ENCODE results near the gene HSPB9.

The HSPB9 gene

DNA sequence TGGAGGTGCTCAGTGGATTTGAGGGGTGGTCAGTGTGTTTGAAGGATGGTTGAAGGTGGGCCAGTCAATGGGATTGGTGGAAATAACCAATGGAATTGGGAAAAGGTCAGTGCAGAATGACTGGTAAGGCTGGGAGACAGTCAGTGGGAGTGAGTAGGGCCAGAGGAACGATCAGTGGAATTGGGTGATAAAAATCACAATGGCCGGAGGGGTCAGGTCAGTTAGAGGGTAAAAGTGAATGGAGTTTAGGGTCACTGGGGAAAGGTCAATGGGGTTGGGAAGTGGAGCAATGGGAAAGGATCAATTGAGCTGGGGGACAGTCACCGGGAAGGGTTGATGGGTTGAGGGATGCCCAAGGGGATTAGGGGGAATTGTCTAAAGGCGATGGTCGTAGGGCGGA is 43.1 kb downstream of the HSPB9 start:
- DNase-seq (no peak), ATAC-seq (no peak)
- Mint-ChIP-seq H3K27ac (no peak overlapping the region), H3K27me3 (no peaks in the 10 kb centered on the region), H3K36me3 (ENCODE audit: low read depth) (no peaks in the 10 kb centered on the region), H3K9me3 (no peaks in the 10 kb centered on the region), H3K4me3 (no peak overlapping the region), H3K4me1 (no peaks in the 10 kb centered on the region)

DNA sequence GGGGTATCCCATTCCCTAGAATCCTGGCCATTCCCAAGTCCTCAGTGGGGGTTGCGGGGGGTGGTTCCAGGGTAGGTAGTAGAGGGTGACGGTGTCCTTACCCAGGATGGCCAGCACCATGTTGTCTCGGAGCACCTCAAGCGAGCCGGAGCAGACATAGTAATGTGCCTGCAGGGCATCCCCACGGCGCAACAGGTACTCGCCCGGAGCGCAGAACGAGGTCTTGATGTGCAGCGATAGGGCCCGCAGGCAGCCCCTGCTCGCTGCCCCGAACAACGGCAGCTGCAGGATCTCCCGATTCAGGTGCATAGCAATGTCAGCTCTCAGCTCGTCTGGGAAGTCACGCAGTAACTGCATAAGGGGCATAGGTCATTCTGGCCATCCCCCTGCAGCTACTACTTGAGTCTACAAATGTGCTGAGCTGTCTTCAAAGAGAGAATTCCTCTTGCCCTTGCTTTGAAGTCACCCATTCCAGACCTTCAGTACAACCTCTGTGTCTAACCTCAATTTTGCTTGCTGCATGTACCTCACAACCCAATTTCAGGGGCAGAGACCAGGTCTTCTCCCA is 43.7 kb downstream of the HSPB9 start:
- H3K4me3 Mint-ChIP-seq, result no peak overlapping the region
- ATAC-seq, result no peak
- no peak for DNase-seq
- H3K9me3 Mint-ChIP-seq, result no peaks in the 10 kb centered on the region
- H3K27me3 Mint-ChIP-seq, result peaks cover 2% of the 10 kb centered on the region
- no peaks in the 10 kb centered on the region for H3K36me3 Mint-ChIP-seq (ENCODE audit: low read depth)
- no peak overlapping the region for H3K27ac Mint-ChIP-seq
- H3K4me1 Mint-ChIP-seq, result no peaks in the 10 kb centered on the region

DNA sequence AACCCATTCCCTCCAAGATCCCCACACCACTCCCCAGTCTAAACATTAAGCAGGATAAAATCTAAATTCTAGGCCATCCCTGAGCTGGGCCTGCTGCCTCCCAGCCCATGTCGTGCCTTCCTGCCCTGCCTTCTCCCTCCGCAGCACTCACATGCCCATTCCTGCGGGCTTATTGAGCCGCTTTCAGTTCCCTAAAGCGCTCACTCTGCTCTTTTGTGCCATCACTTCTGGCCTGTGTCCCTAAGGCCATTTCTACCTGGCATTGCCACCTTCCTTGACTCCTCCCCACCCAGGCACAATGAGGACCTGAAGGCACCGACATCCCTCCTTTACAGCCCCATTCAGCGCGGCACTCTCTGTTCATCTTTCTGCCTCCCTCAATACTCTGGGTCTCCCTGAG is 45.2 kb downstream of the HSPB9 start:
- Mint-ChIP-seq H3K36me3 (ENCODE audit: low read depth) (no peaks in the 10 kb centered on the region), H3K27ac (no peak overlapping the region), H3K4me3 (no peak overlapping the region), H3K27me3 (peaks cover 2% of the 10 kb centered on the region), H3K9me3 (no peaks in the 10 kb centered on the region), H3K4me1 (no peaks in the 10 kb centered on the region)
- ATAC-seq (no peak), DNase-seq (no peak)

- DNase-seq (no peak), ATAC-seq (no peak)
- Mint-ChIP-seq H3K4me1 (no peaks in the 10 kb centered on the region), H3K36me3 (ENCODE audit: low read depth) (no peaks in the 10 kb centered on the region), H3K4me3 (no peak overlapping the region), H3K27ac (no peak overlapping the region), H3K9me3 (no peaks in the 10 kb centered on the region), H3K27me3 (peaks cover 2% of the 10 kb centered on the region)
Measured at GRCh38 chr17:42169351-42169750, 46.7 kb downstream of the HSPB9 start.

- no peak overlapping the region for H3K27ac Mint-ChIP-seq
- no peak for DNase-seq
- ATAC-seq, result no peak
Measured at GRCh38 chr17:42171831-42172230, 49.2 kb downstream of the HSPB9 start.

More at GRCh38 chr17:42171831-42172230, 49.2 kb downstream of the HSPB9 start:
- peaks cover 2% of the 10 kb centered on the region for H3K36me3 Mint-ChIP-seq (ENCODE audit: low read depth)
- H3K4me1 Mint-ChIP-seq, result no peaks in the 10 kb centered on the region
- H3K4me3 Mint-ChIP-seq, result no peak overlapping the region
- H3K27me3 Mint-ChIP-seq, result peaks cover 2% of the 10 kb centered on the region
- H3K9me3 Mint-ChIP-seq, result no peaks in the 10 kb centered on the region
